Colon (tissue), 2 donors: ENCODE results near the gene SIGLEC5.

Experiments used
- FAIRE-seq: peaks from 2 replicates; lab custom pipeline; 2012; peaks lifted over from hg19 to GRCh38; lab: Jason Lieb, UNC
- donor health status: control.
- donor health status: control.

The SIGLEC5 gene

GRCh38 chr19:51587264-51588191, 42.7 kb downstream of the SIGLEC5 start:
- no peak for FAIRE-seq

DNA sequence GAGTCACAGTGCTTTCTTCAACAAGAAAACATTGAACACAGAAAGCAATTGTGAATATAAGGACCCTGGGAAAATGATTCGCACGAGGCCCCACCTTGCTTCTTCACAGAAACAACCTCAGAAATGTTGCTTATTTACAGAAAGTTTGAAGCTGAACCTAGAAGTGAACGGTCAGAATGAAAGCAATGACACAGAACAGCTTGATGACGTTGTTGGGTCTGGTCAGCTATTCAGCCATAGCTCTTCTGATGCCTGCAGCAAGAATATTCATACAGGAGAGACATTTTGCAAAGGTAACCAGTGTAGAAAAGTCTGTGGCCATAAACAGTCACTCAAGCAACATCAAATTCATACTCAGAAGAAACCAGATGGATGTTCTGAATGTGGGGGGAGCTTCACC, 43.4 kb downstream of the SIGLEC5 start:
- FAIRE-seq = no peak

DNA sequence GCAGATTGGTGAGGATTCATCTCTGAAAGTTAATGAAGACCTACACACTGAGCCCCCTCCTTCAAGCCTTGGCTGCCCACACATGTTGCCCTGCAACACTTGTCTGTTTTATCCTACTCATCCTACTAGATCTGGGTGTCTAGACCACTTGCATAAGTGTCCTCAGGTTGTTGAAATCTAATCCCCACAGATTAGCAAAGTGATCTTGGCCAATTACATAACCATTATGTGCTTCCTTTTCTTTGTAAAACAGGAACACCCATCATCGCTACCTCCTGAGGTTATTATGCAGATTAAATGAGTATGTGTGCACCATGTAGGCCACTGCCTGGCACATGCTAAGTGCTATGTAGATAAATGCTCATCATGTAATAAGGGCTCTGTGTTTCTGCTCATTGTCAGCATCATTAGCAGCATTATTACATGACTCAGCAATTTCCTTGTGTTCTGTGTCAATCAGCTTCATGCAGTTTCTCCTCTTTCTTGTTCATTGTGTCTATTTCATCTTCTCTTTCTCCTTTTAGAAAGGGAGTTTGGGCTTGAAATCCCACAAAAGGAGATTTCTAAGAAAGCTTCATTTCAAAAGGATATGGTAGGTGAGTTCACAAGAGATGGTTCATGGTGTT, 44.0 kb downstream of the SIGLEC5 start:
- FAIRE-seq = no peak

GRCh38 chr19:51576850-51577249, 53.4 kb downstream of the SIGLEC5 start:
- FAIRE-seq = no peak

DNA sequence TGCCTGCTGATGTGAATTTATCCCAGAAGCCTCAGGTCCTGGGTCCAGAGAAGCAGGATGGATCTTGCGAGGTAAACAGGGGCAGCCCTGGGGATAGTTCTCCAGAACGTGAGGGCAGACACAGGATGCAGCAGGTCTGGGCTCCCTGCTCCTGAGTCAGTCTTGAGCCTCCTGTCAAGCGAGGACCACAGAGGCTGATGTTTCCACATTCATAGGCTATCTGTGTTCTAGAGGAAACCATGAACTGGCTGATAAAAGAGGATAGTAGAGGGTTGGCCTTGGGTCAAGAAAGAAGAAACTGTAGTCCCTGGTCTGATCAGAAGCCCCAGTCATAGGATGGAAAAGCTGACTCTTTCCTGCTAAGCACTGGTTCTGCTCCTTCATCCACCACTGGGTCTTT, 56.9 kb downstream of the SIGLEC5 start:
- FAIRE-seq = no peak

GRCh38 chr19:51572908-51573307, 57.3 kb downstream of the SIGLEC5 start:
- FAIRE-seq = no peak

DNA sequence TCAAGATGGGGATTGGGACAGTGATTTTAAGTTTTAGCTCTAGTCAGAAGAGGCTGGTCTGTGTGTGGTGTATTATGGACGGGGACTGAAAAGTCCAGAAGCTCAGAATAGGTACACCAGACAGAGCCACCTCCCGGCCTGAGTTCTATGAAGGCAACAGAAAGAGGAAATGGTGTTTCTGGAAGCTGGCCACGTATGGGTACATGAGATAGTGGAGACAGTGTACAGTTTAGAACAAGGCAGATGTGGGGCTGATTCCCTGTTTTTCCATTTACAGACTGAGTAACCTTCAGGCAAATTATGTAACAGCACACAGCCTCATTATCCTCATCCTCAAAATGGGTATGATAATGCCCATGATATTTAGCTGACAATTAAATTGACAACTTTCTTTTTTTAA, 57.8 kb downstream of the SIGLEC5 start:
- no peak for FAIRE-seq

GRCh38 chr19:51571599-51571998, 58.6 kb downstream of the SIGLEC5 start:
- no peak for FAIRE-seq

DNA sequence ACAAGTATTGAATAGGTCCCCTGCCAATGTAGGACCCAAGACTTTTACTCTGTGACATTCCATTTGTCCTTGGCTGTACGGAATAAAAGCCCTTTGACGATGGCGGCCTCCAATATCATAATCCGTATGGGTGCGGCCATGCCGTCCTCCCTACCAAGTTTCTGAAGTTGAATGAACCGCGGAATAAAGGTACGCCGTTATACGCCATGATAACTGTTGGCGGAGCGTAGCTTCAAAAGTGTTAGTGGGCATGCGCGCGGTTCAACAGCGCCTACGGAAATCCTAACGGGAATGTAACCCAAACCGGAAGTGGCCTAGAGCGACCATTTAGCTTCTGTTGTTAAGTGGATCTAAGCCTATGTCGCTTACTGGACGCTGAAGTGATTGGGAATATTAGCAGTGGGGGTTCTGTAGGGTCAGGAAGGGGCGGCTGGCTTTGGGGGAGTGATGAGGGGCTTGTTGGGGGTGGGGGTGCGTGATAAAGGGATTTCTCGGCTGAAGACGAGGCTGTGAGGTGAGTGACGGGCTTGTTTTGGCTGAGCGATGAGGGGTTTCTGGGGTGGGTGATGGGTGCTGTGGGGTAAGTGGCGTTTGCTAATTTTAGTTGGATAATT, 59.1 kb downstream of the SIGLEC5 start, which contains the start of gene ZNF175:
ZNF175 (plus strand) TSS at position 322 of the 614 bp plus-strand sequence. CDS start 2,047 bp downstream, outside the sequence.
- peak; percentile 84 for FAIRE-seq

DNA sequence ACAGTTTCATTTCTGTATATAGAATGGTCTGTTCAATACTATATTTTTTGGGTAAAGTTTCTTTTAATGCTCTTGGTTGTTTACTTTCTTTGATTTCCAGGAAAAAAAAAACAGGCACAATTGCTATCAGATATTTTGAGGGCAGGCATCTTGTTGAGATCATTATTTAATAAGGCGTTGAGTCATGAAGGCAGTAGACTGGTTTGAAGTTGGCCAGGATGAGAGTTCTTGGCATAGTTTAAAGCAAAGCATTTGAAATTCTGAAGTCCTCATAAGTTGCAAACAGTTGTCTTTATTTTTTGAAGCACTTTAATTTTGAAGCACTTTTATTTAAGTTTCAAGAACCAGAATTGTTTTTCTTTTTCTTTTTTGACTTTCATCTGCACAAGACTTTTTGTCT, 61.7 kb downstream of the SIGLEC5 start:
- FAIRE-seq = no peak

- no peak for FAIRE-seq
Measured at GRCh38 chr19:51567583-51567982, 62.6 kb downstream of the SIGLEC5 start.

DNA sequence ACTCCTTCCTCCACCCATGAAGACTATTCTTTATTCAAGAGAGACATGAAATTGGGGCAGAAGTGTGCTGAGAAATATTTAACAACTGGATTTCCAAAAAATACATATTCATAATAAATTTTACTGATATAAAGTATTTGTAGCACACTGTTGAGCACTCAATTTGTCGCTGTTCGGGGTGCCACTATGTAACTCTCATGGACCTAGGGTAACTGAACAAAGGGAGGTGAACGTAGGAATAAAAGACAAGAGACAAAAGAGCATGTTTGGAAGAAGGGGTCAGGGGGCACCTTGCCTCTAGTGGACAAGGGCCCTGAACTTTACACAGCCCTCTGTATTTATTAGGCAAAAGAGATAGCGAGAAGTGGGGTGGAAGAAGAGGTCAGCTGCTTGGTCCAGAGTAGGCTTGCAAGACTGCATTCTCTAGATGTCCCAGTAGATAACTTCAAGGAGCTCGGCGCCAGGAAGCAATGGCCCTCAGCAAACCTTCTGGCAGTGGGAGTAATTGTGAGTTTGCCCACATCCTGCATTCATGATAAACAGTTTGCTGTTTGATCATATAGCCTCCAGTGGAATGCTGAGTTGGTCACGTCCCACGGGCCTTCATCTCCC, 63.6 kb downstream of the SIGLEC5 start:
- no peak for FAIRE-seq

GRCh38 chr19:51565583-51565982, 64.6 kb downstream of the SIGLEC5 start:
- FAIRE-seq = no peak

GRCh38 chr19:51564791-51565190, 65.4 kb downstream of the SIGLEC5 start:
- FAIRE-seq = no peak
